ENCODE data around the gene PDE9A. TPM values are rescaled to one million over a fixed set of nuclear protein-coding genes. Genes with fewer than 3 reads are reported as not detected.

Gene PDE9A
- total and polyA plus RNA-seq, 2 of the 4 experiments (the other 2 are of a cell fraction): 0.89 to 0.90 TPM

DNA sequence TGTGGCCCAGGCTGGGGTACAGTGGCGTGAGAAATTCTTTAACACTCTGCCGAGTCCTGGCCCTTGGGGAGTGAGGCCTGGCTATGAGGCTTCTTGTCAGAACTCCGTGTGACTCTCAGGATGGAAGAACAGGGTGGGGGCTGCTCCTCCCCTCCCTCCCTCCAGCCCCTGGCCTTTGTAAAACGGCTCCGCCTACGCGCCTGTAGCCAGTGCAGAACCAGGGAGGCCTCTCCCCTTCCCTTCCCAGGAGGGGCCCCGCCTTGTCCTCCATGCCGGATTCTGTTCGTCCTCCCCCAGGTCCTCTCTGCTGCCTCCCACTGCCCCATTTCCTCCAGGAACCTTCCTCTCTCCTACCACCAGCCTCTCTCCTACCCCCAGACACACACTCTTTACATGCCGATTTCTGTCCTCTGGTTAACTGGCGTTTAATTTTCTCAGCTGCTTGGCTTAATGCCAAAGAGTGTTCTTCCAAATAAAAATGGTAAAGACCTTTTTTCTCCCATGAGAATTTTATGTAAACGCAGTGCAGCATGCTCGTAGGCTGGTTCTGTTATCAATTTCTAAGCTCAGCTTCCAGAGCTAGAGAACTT lies 21.0 kb downstream of the PDE9A start:
- H3K27me3 ChIP-seq (ENCODE audit: control insufficient read depth, insufficient read depth, low read length): 0 out of 2 replicates have a peak, but pooled peaks cover 2% of the 10 kb centered on the region
- no peak overlapping the region for H4K8ac ChIP-seq (ENCODE audit: low read depth in 2 of 2, low read length in 2 of 2)
- 18% methylated on average over 3 of the region's 14 CpGs; no CpG with 5 or more reads in 1 of the 2 experiments for WGBS, 2 experiments (ENCODE audit: extremely low coverage in 2 of 2, insufficient read length in 1 of 2)
- in situ Hi-C loops (cut with MboI; ENCODE audit: low sequenced_read_pairs) (no loop called here), dilution Hi-C loops (cut with HindIII; ENCODE audit: low sequenced_read_pairs, unreplicated experiment) (no loop called here), intact Hi-C loops (cut with micrococcal nuclease) (no loop called here)
- no peak overlapping the region for H4K91ac ChIP-seq (ENCODE audit: insufficient read depth, low read depth, low read length)
- no peak overlapping the region for H3K4ac ChIP-seq (ENCODE audit: low read depth, low read length)
- ChIA-PET POLR2A (ENCODE audit: unreplicated experiment) (no interaction called here), CTCF (no interaction called here)
- H3K4me3 ChIP-seq (ENCODE audit: insufficient read depth, low read depth, low read length): no peak overlapping the region
- H2BK5ac ChIP-seq (ENCODE audit: low read depth, low read length, poor library complexity, severe bottlenecking): no peak overlapping the region
- 0 out of 2 replicates have a peak, but pooled peaks have one; percentile 14 for ATAC-seq (ENCODE audit: low read depth)
- no peak overlapping the region for H3K23ac ChIP-seq (ENCODE audit: low read depth, low read length)
- no peak overlapping the region for H3K18ac ChIP-seq (ENCODE audit: low read depth, low read length)
- DNase-seq: no peak
- no peak overlapping the region for H2BK15ac ChIP-seq (ENCODE audit: low read depth, low read length)
- H2BK20ac ChIP-seq (ENCODE audit: low read depth, low read length): no peak overlapping the region
- H3K4me2 ChIP-seq (ENCODE audit: low read depth, low read length): no peak overlapping the region
- TF ChIP-seq, protein P1, sequence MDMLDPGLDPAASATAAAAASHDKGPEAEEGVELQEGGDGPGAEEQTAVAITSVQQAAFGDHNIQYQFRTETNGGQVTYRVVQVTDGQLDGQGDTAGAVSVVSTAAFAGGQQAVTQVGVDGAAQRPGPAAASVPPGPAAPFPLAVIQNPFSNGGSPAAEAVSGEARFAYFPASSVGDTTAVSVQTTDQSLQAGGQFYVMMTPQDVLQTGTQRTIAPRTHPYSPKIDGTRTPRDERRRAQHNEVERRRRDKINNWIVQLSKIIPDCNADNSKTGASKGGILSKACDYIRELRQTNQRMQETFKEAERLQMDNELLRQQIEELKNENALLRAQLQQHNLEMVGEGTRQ (IDR thresholded peaks at IDR 0.05; ENCODE audit: low read depth, low read length): no peak
- TF ChIP-seq POLR2A (IDR thresholded peaks at IDR 0.05; ENCODE audit: low read depth, low read length): no peak
- no peak for TF ChIP-seq CEBPB (IDR thresholded peaks at IDR 0.05; ENCODE audit: low read depth, low read length)
- TF ChIP-seq RFX5 (IDR thresholded peaks at IDR 0.05; ENCODE audit: low read depth, low read length): no peak
- no peak for TF ChIP-seq RCOR1 (IDR thresholded peaks at IDR 0.05; ENCODE audit: insufficient replicate concordance, low read length)
- TF ChIP-seq MXI1 (IDR thresholded peaks at IDR 0.05; ENCODE audit: borderline replicate concordance, low read depth, low read length): no peak
- no peak for TF ChIP-seq MAFK (IDR thresholded peaks at IDR 0.05; ENCODE audit: low read depth, low read length)
- TF ChIP-seq NFE2L2 (IDR thresholded peaks at IDR 0.05; ENCODE audit: low read depth, low read length): no peak
- TF ChIP-seq FOS (IDR thresholded peaks at IDR 0.05; ENCODE audit: low read depth, low read length): no peak
- TF ChIP-seq, protein P2, sequence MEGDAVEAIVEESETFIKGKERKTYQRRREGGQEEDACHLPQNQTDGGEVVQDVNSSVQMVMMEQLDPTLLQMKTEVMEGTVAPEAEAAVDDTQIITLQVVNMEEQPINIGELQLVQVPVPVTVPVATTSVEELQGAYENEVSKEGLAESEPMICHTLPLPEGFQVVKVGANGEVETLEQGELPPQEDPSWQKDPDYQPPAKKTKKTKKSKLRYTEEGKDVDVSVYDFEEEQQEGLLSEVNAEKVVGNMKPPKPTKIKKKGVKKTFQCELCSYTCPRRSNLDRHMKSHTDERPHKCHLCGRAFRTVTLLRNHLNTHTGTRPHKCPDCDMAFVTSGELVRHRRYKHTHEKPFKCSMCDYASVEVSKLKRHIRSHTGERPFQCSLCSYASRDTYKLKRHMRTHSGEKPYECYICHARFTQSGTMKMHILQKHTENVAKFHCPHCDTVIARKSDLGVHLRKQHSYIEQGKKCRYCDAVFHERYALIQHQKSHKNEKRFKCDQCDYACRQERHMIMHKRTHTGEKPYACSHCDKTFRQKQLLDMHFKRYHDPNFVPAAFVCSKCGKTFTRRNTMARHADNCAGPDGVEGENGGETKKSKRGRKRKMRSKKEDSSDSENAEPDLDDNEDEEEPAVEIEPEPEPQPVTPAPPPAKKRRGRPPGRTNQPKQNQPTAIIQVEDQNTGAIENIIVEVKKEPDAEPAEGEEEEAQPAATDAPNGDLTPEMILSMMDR (conservative IDR thresholded peaks at IDR 0.05; ENCODE audit: low read depth, low read length): no peak
- TF ChIP-seq, protein P3, sequence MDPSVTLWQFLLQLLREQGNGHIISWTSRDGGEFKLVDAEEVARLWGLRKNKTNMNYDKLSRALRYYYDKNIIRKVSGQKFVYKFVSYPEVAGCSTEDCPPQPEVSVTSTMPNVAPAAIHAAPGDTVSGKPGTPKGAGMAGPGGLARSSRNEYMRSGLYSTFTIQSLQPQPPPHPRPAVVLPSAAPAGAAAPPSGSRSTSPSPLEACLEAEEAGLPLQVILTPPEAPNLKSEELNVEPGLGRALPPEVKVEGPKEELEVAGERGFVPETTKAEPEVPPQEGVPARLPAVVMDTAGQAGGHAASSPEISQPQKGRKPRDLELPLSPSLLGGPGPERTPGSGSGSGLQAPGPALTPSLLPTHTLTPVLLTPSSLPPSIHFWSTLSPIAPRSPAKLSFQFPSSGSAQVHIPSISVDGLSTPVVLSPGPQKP (IDR thresholded peaks at IDR 0.05; ENCODE audit: borderline replicate concordance, low read depth, low read length): no peak
- no peak for TF ChIP-seq MAZ (IDR thresholded peaks at IDR 0.05; ENCODE audit: borderline replicate concordance, low read depth, low read length)
- TF ChIP-seq RAD21 (IDR thresholded peaks at IDR 0.05; ENCODE audit: low read length): no peak
- no peak for TF ChIP-seq SMC3 (IDR thresholded peaks at IDR 0.05; ENCODE audit: low read depth, low read length)
- no peak for TF ChIP-seq BHLHE40 (IDR thresholded peaks at IDR 0.05; ENCODE audit: low read depth, low read length)
- TF ChIP-seq CHD1 (IDR thresholded peaks at IDR 0.05; ENCODE audit: low read depth, low read length): no peak
- no peak overlapping the region for H3K56ac ChIP-seq (ENCODE audit: extremely low read depth, insufficient read depth, low read length)
- no peaks in the 10 kb centered on the region for H3K9me1 ChIP-seq (ENCODE audit: insufficient read depth, low read length)
- no peak overlapping the region for H3K9ac ChIP-seq (ENCODE audit: low read depth, low read length)
- no TSS peak for BruUV-seq (replicated peaks)
- no peak overlapping the region for H2BK120ac ChIP-seq (ENCODE audit: low read depth, low read length)
- no peak overlapping the region for H4K5ac ChIP-seq (ENCODE audit: low read depth, low read length)
- no peak overlapping the region for H2AFZ ChIP-seq (replicated peaks; ENCODE audit: low read length, poor library complexity)
- H3K14ac ChIP-seq (replicated peaks; ENCODE audit: low read depth, low read length): no peak overlapping the region
- H3K27ac ChIP-seq (ENCODE audit: insufficient read depth, low read length): no peak overlapping the region
- no peaks in the 10 kb centered on the region for H3K79me1 ChIP-seq (ENCODE audit: low read depth in 1 of 2, low read length in 2 of 2)
- H3K4me1 ChIP-seq (ENCODE audit: control insufficient read depth, insufficient read depth, low read length): peaks cover 2% of the 10 kb centered on the region; the same call in 1 of the 2 replicates
- no peak overlapping the region for H2AK5ac ChIP-seq (ENCODE audit: low read depth, low read length)
- no peaks in the 10 kb centered on the region for H4K20me1 ChIP-seq (ENCODE audit: insufficient read depth, low read length)
- no peaks in the 10 kb centered on the region for H3K36me3 ChIP-seq (ENCODE audit: control insufficient read depth, insufficient read depth, low read length)
- H3K9me3 ChIP-seq (ENCODE audit: control insufficient read depth, insufficient read depth, low read length): no peaks in the 10 kb centered on the region
- H2AK9ac ChIP-seq (replicated peaks; ENCODE audit: low read depth, low read length, poor library complexity): no peak overlapping the region
